OCI-LY7 (cell line): Measurements from ENCODE around the gene CWC27. TPM values are rescaled to one million over a fixed set of nuclear protein-coding genes. Genes with fewer than 3 reads are reported as not detected.

ENCODE experiments used
- BruUV-seq: library from RNA; stranded (reverse); fragments of 400-500 nt; replicated peaks from 2 replicates; lab custom pipeline; 2021; lab: Mats Ljungman, UMichigan
- CTCF ChIA-PET: fragments of 300-600 bp; sonication (Branson Sonifier 250); formaldehyde crosslinking; loops from one replicate; lab custom pipeline; 2022; ENCODE audit warnings: antibody characterized with exemption; ENCODE audit not compliant: unreplicated experiment; lab: Charles Lee
- POLR2A ChIA-PET: fragments of 300-600 bp; sonication (Branson Sonifier 250); formaldehyde crosslinking; loops from one replicate; lab custom pipeline; 2022; ENCODE audit warnings: antibody characterized with exemption; lab: Charles Lee
- DNase-seq: peaks from one replicate; pipeline ENCODE4 v3.0.0-alpha.2; 2015; ENCODE audit warnings: low spot score
- H2AFZ ChIP-seq: fragments of 200-600 bp; sonication (generic), shearing (Covaris generic); 2 replicates; pipeline ENCODE4 v1.6.1; 2014; ENCODE audit warnings: mild to moderate bottlenecking, antibody characterized with exemption, low read length, moderate library complexity
- H3K27ac ChIP-seq: fragments of 200-600 bp; sonication (generic); 2 replicates; pipeline ENCODE4 v1.5.1; 2014; ENCODE audit warnings: mixed run types, low read depth, mild to moderate bottlenecking, moderate library complexity, low read length, inconsistent platforms; ENCODE audit not compliant: poor library complexity, severe bottlenecking
- H3K36me3 ChIP-seq: fragments of 200-600 bp; sonication (generic); 2 replicates; pipeline ENCODE4 v1.6.1; 2014; ENCODE audit warnings: mild to moderate bottlenecking, antibody characterized with exemption, low read length, moderate library complexity, mixed read lengths; ENCODE audit not compliant: insufficient read depth
- H3K4me1 ChIP-seq: fragments of 200-600 bp; sonication (generic); 2 replicates; pipeline ENCODE4 v1.5.1; 2014; ENCODE audit warnings: mild to moderate bottlenecking, low read length; ENCODE audit not compliant: insufficient read depth, poor library complexity, severe bottlenecking
- H3K4me2 ChIP-seq: fragments of 200-600 bp; sonication (generic); 2 replicates; pipeline ENCODE4 v1.6.1; 2014; ENCODE audit warnings: mild to moderate bottlenecking, low read length
- H3K4me3 ChIP-seq: fragments of 200-600 bp; sonication (generic); 2 replicates; pipeline ENCODE4 v1.5.1; 2014; ENCODE audit warnings: mild to moderate bottlenecking, low read depth, low read length; ENCODE audit not compliant: poor library complexity, severe bottlenecking
- H3K79me2 ChIP-seq: fragments of 200-600 bp; sonication (generic); 2 replicates; pipeline ENCODE4 v1.6.1; 2016; ENCODE audit warnings: low read depth, mild to moderate bottlenecking, low read length, moderate library complexity, mixed read lengths; ENCODE audit not compliant: insufficient read depth
- H3K9me2 ChIP-seq: fragments of 200-600 bp; sonication (generic); 2 replicates; pipeline ENCODE4 v1.6.1; 2016; ENCODE audit warnings: mild to moderate bottlenecking, low read length, mixed read lengths; ENCODE audit not compliant: insufficient read depth
- H3K9me3 ChIP-seq: fragments of 200-600 bp; sonication (generic); 2 replicates; pipeline ENCODE4 v1.6.1; 2014; ENCODE audit warnings: mild to moderate bottlenecking, mixed run types, low read length, mixed read lengths
- H4K20me1 ChIP-seq: fragments of 200-600 bp; sonication (generic); 2 replicates; pipeline ENCODE4 v1.6.1; 2014; ENCODE audit warnings: mild to moderate bottlenecking, antibody characterized with exemption, low read length, moderate library complexity, mixed read lengths; ENCODE audit not compliant: insufficient read depth
- CTCF ChIP-seq: fragments of 200-600 bp; sonication (generic); conservative IDR thresholded peaks from 2 replicates; pipeline ENCODE4 v1.5.1; 2014; ENCODE audit warnings: mild to moderate bottlenecking, antibody characterized with exemption, low read length, moderate library complexity, mixed read lengths
- EZH2phosphoT487 ChIP-seq: fragments of 200-600 bp; sonication (generic); IDR thresholded peaks from 2 replicates; pipeline ENCODE4 v1.6.1; 2018; ENCODE audit warnings: low read depth, borderline replicate concordance, mild to moderate bottlenecking, mixed run types, antibody characterized with exemption, low read length, moderate library complexity, mixed read lengths
- intact Hi-C: fragments of 100-400 bp; cut with micrococcal nuclease; formaldehyde crosslinking; loops from one replicate; pipeline ENCODE4 v1.10.0; 2022; ENCODE audit not compliant: unreplicated experiment
- total RNA-seq, 2 experiments: library from RNA; depleted of rRNA in 1 of 2; stranded (reverse); fragments of >200 nt in 1 of 2; shearing (Covaris generic) in 1 of 2; gene quantifications; 2 replicates each; pipeline ENCODE4 v1.2.3, GENCODE V29; 2014 to 2022

CWC27 gene
- total RNA-seq, 2 experiments from 2014 or later = 15.4 to 33.1 TPM

- POLR2A ChIA-PET = no interaction called here
- intact Hi-C loops = no loop called here
- no TSS peak for BruUV-seq
Observed at GRCh38 chr5:64944868-64945267, 176.1 kb downstream of the CWC27 start.

GRCh38 chr5:64947031-64947430 is 178.3 kb downstream of the CWC27 start:
- BruUV-seq = no TSS peak
- Histone ChIP-seq H3K4me1 (no peaks in the 10 kb centered on the region), H4K20me1 (no peaks in the 10 kb centered on the region), H3K27ac (no peak overlapping the region), H3K9me3 (no peaks in the 10 kb centered on the region), H3K36me3 (no peaks in the 10 kb centered on the region), H3K79me2 (no peaks in the 10 kb centered on the region), H2AFZ (no peak overlapping the region), H3K4me3 (no peak overlapping the region), H3K9me2 (no peaks in the 10 kb centered on the region), H3K4me2 (no peak overlapping the region)
- TF ChIP-seq CTCF (no peak), EZH2phosphoT487 (no peak)
- POLR2A ChIA-PET = interaction anchor here (0.7 to 1.4 kb wide), 3 partner anchors 9 to 18 kb away, joined by 3 to 5 read pairs (median 3); no protein-coding TSS in a partner anchor
- no peak for DNase-seq
- intact Hi-C loops = no loop called here
- CTCF ChIA-PET = interaction anchor here (1.1 kb wide), 1 partner anchor 11 kb away, joined by 3 read pairs; no protein-coding TSS in a partner anchor

More at GRCh38 chr5:64944868-64945267, 176.1 kb downstream of the CWC27 start:
- H2AFZ ChIP-seq = no peak overlapping the region
- DNase-seq = no peak
- TF ChIP-seq CTCF (no peak), EZH2phosphoT487 (no peak)
- H3K79me2 ChIP-seq = no peaks in the 10 kb centered on the region
- H3K27ac ChIP-seq = no peak overlapping the region
- CTCF ChIA-PET = no interaction called here
- no peaks in the 10 kb centered on the region for H3K36me3 ChIP-seq
- no peak overlapping the region for H3K4me2 ChIP-seq
- no peaks in the 10 kb centered on the region for H4K20me1 ChIP-seq
- no peaks in the 10 kb centered on the region for H3K4me1 ChIP-seq
- no peak overlapping the region for H3K4me3 ChIP-seq
- H3K9me2 ChIP-seq = no peaks in the 10 kb centered on the region
- no peaks in the 10 kb centered on the region for H3K9me3 ChIP-seq

GRCh38 chr5:64947801-64948200 is 179.1 kb downstream of the CWC27 start:
- intact Hi-C loops = no loop called here
- no peak for DNase-seq
- Histone ChIP-seq H3K9me2 (no peaks in the 10 kb centered on the region), H3K4me1 (no peaks in the 10 kb centered on the region), H3K4me2 (no peak overlapping the region), H3K36me3 (no peaks in the 10 kb centered on the region), H2AFZ (no peak overlapping the region), H3K4me3 (no peak overlapping the region), H3K9me3 (no peaks in the 10 kb centered on the region), H3K27ac (no peak overlapping the region), H3K79me2 (no peaks in the 10 kb centered on the region), H4K20me1 (no peaks in the 10 kb centered on the region)
- ChIA-PET CTCF (interaction anchor here (1.1 kb wide), 1 partner anchor 10 kb away, joined by 3 read pairs; no protein-coding TSS in a partner anchor), POLR2A (interaction anchor here (0.5 to 1.4 kb wide), 5 partner anchors 9 to 535 kb away, joined by 3 to 5 read pairs (median 3); no protein-coding TSS in a partner anchor)
- no TSS peak for BruUV-seq
- TF ChIP-seq CTCF (no peak), EZH2phosphoT487 (no peak)
